GM18499 (cell line): Measurements from ENCODE around the gene KCNJ16.

Experiments
- ATAC-seq: cut with Tn5 transposase; IDR thresholded peaks from one replicate; pipeline ENCODE4 v1.9.1; 2021; ENCODE audit warnings: moderate number of reproducible peaks; ENCODE audit not compliant: insufficient read depth, unreplicated experiment

Gene KCNJ16

DNA sequence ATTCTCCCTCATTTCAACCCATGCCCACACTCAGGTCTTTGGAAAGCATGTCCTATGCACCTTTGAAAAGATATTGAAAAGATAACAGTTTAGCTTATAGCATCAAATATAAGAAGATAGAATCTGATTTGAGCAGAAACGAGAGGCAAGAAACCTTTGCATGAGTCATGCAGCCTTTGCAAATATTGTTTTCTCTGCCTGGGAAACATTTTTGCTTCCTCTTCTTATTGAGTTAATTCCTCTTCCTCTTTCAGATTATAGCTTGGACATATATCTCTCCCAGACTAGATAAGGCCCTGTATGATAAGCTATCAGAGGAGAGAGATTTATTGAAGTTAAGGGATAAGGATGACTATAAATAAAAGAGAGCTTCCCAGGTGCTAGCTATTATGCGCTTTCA lies 48.2 kb downstream of the KCNJ16 start:
- no peak for ATAC-seq

DNA sequence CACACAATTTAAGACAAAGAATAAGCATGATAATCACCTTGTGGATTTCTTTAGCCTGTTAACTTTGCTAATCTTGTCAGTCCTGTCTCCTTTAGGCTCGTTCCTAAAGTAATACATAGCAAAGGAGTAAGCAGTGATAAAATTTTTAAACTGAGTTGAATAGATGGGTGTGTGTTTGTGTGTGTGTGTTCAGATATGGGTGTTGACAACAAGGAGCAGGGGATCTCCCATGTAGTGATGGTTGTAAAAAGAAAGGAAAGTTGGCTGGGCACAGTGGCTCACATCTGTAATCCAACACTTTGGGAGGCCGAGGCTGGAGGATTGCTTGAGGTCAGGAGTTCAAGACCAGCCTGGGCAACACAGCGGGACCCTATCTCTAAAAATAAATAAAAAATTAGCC lies 49.7 kb downstream of the KCNJ16 start:
- no peak for ATAC-seq

DNA sequence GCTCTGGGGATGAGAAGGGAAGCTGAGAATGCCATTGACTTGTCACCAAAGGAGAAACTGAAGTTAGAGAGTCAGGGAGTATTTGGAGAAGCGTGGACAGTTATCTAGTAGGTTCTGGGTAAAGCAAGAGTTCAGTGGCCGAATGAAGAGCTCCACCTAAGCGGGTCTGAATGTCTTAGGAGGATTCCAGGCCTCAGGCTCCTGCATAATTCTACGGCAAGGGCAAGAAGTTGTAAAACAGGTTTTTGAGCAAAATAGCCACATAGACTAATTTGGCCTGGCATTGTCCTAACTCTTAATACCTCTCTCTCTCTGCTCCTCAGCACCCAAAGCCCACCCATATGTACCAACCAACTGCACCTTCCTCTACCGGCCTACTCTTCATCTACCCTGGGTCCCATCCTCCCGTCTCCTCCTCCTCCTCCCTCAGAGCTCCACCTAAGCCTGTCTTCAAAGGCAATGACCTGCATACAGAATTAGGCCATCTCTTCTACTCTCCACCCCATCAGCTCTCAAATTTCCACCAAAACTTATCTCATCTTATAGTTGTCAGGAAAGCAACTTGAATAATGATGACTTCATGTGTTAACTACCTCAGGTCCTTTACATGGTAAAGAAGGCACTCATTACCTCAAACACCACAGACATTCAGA lies 52.3 kb downstream of the KCNJ16 start:
- no peak for ATAC-seq

DNA sequence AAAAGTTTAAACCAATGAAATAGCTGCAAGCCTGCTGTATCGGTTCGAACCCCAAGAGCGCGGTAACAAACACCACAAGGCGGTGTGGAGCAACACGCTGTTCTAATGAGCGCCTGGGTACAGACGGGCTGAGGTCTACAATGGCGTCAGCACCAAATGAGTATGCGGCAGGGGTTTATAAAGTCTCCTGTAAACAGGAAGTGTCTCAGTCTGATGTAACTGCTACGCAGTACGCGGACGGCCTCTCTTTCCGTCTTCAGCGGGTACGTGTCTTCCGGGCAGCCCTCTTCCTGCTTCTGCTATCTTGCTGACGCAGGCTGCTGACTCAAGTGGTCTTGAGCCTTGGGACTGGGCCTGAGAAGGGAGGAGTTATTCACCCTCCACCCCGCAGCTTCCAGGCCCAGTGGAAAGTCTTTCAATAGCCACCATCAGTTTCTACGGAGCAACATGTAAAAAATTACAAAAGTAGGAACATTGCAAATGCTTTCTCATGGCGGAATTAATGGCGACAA lies 53.8 kb downstream of the KCNJ16 start:
- ATAC-seq = no peak

DNA sequence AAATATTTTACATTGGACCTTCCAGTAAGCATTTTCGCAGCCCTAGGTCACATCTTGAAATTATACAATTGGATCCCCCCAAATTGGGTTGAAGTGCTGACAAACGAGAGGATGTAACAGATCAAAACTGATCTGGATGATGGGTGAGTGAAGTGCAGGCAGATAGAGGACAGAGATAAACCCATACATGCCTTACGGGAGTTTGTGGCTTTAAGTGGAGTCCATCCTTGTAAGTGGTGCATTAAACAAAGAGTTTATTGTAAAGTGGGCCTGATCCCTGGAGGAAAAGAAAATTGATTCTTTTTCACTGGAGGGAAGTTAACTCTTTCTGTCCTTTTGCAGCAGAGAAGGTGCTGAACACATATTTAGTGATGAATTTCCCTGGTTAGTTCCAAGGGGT lies 55.3 kb downstream of the KCNJ16 start:
- no peak for ATAC-seq

DNA sequence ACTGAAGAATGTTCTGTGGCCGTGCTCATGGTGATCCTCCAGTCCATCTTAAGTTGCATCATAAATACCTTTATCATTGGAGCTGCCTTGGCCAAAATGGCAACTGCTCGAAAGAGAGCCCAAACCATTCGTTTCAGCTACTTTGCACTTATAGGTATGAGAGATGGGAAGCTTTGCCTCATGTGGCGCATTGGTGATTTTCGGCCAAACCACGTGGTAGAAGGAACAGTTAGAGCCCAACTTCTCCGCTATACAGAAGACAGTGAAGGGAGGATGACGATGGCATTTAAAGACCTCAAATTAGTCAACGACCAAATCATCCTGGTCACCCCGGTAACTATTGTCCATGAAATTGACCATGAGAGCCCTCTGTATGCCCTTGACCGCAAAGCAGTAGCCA lies 57.5 kb downstream of the KCNJ16 start:
- ATAC-seq = no peak

DNA sequence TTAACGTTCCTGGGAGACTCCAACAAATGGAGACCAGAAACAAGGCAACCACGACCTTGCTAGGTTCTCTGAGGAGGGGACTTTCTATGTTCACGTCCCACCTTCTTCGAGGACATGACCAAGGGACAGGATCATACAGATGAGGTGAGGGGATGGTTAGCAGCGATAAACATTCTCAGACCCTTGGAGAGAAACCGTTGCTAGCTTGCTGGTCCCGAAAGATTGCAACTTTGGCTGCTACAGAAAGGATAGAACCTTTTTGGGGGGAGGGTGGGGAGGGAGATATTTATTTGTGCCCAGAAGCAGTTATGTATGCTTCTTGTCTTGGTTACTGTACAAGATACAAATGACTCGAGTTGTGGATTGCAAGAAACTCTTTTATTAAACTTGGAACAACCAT lies 59.0 kb downstream of the KCNJ16 start:
- no peak for ATAC-seq

DNA sequence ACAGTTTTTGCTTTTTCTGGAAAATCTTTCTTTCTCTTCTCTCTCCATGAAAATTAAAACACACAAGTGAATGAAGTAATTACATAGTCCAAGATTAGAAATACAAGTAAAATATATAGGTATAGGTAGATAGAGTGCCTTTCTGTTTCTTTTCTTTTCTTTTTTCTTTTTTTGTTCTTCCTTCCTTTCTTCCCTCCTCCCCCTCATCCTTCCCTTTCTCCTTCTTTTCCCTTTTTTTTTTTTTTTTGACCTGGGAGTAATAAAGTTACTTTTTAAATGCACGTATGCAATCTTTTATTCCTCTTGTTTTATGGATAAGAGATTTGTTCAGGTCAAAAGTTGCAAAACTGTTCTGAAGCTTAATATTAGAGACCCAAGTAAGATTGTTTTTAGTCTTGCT lies 59.8 kb downstream of the KCNJ16 start:
- ATAC-seq = no peak

DNA sequence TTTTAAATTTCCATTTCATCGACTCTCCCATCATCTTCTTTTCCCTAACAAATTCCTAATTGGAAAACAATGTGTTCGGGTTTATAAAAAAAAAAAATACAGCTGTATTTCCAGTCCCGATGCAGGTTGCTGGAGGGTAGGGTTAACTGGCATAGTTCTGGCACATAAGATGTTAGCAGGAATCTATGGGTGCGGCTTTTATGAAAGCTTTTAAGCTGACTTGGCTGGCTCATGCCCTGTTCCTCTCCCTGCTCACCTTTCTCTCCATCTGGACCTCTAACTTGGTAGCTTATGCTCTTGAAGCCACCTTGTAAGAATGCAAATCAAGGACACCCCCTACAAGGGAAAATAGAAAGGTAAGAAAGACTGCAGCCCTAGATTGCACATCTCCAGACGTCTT lies 61.1 kb downstream of the KCNJ16 start:
- no peak for ATAC-seq

DNA sequence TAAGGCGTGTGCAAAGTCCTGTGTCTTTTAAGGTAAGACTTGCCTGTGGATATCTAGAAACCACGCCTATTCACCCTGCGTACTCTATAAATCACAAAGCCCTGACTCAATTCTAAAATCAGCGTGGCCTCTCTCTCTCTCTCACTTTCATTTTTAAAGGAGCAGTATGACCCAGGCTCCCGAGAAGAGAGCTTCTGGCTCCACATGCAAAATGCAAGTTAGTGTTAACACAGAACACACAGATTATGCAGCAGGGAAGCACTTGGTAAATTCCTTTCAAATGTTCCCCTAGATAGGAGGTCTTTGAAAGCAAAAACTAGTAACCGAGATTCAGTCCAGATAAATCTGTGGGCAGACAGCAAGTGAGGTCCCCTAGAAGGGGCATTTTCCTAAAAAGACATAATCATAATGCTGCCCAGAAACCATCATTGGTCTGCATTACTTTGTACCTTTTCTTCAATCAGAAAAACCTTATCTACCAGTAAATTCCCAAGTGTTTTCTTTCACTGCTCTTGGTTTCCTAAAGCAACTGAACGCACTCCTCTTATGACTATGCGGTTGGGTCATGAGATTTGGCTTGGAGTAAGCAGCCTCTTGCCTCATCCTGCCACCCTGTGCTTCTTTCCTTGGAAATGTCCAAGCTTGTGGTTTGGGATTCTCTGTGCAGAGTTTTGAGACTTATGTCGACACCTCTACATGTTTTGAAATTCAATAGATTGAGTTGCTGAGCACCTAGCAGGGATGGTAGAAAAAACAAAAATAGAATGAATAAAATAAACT lies 62.6 kb downstream of the KCNJ16 start:
- ATAC-seq = peak; percentile 98

DNA sequence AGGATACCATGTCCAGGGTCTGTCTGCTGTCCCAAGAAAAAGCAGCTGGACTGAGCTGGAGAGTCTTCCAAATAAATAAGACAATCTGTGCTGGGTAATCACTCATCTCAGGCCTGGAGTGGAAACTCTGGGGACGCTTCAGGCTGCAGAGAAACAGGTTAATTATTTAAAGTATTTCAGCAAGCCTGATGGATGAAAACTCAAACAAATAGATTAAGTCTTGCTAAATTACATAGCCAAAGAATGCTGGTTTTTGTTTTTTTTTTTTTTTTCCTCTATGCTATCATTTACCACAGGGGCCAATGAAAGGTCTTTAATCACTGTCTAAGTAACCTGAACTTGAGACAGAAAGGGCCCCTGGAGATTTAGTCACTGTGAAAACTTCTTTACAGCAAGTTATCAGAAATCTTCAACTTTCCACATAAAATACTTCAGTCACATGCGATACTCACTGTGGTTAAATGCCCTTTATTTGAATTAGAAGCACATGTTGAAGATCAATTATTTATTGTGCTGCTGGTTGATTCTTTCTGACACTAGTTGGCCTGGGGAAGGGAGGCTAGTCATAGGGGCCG lies 63.4 kb downstream of the KCNJ16 start:
- ATAC-seq = no peak

DNA sequence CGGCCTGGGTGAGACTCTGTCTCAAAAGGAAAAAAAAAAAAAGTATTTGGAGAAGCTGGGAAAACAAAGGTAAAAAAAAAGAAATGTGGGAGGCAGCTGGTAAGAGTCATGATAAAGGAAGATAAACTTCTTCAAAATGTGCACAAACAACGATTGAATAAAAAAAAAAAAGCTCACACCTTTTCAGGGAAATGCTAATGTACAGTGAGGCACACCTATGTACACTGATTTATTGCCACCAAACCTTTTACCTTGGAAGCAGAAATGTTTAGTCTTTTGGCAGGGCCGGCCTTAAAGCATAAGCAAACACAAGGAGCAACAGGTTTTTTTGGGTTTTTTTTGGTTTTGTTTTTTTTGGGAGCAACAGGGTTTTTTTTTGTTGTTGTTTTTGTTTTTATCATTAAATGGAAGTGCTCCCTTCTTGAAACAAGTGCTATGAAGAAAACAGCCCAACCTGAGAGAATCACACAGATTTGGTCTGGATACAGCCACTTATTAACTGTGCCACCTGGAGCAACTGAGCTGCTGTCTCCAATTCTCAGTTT lies 64.5 kb downstream of the KCNJ16 start:
- ATAC-seq = no peak

DNA sequence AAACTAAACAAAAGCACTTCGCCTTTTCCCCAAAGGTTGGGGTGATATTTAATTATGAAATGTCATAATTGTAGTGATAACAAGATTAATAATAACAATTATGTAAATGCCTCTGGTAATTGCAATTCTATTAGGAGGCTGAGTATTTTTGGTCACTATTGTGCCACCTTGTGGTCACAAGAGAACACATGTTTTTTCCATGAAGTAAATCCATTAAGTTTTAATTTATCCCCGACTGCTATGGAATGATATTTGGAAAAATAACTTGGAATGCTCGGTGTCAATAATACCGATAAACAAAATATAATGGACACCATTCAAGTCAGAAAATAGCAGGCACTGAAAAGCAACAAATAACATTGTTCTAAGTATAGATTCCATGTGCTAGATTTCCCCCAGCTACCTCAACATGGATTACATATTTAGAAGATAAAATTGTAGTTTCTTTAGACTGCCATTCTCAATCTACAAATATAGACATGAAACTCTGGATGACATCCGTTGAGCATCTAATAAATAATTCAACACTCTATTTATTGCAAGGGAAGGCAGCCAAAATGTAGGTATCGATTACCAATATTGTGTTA lies 69.3 kb downstream of the KCNJ16 start:
- ATAC-seq = no peak

DNA sequence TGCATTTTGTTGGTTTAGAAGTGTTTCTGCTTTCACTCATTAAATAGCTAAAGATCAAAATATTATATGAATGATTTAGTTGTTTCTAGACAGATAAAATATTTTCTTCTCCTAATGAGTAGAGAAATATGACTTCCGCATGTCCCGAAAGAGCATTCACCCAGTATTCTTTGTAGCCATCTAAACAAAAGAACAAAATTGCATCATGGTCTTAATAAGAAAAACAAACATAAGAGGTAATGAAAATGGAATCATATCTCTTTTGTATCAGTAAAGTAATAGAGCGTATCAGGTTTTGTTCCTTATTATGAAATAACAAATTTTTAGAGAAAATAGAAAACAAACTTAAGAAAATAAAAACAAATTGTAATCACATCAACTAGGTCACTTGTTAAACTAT lies 78.2 kb downstream of the KCNJ16 start:
- ATAC-seq = no peak

DNA sequence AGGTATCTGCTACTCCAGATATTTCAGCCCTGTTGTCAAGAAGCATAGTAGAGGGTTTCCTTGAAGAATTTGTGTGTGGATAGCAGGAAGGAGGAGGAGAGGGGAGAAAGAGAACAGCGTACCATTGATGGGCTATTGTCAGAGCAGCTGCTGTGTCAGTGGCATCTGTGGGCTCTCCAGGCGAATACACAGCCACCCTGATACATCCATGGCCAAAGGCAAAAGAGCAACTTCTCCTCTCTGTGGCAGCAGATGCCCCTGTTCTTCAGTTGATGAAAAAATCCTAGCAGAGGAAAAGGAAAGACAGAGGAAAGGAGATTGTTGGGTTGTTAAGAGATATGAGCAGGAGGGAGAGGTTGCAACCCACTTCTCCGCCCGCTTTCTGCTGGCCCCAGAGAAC lies 82.1 kb downstream of the KCNJ16 start:
- ATAC-seq = no peak

DNA sequence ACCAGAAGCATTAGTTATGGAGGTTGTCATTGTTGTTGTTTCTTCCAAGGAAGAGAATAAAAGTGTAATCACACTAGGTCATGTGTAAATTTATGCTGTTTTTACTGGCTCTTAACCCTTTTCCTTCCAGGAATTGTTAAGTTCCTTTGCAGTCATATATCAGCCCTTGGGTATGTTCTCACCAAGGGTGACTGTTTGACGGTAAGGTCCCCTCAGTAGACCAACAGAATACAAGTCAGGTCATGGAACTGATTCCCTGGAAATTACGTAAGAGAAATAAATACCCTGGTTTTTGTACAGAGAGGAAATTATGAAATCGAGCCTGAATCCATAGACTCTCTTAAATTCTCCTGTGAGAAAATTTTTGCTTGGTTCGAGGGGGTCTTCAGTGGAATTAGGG lies 83.2 kb downstream of the KCNJ16 start:
- ATAC-seq = no peak

DNA sequence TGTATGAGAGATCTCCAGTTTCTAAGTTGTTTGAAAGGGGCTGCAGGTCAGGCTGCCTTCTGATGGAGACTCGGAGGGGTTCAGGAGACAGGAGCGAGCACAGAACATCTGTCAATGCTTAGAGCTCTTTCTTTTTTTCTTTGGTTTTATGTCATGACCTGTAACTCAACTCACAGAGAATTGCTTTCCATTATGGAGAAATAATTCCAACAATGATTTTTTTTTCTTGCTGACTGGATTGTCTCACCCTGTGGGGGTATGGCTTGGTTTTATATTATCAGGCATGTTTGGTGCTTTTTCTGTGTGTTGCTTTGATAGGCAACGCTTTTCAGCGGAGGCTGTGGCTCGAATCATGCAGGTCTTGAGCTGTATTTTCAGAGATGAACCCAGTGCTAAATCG lies 83.6 kb downstream of the KCNJ16 start:
- no peak for ATAC-seq

DNA sequence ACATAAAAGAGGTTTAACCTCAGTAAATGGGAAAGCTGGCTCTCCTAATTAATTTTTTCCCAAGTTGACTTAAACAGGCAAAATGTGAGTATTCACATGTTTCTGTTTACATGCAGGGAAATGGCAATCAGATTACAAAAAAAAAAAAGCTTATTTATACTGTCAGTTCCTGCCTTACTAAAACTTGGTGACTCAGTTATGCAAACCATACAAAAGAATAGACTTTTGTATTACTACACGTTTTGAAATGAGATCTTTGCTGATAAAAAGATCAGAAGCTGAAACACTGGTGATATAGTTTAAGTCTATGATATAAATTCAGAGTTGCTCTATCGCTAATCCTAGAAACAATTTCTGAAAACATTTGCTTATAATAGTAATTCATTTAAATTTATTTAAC lies 85.0 kb downstream of the KCNJ16 start:
- no peak for ATAC-seq

DNA sequence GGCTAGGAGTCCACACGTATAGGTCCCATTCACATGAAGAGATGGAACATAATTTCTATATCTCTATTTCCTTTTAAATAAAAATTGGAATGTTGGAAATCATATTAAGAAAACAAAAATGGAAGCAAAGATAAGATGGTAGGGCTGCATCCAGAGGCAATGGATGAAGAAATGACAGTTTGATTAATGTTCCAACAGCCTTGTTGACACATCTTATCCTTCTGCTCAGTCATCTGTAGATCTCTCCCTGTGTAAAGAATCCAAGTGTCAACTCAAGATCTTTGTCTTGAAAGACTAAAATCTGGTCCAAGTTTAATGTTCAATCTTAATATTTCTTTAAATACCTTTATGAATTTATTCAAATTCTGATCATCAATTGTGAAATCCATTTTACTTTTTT lies 86.5 kb downstream of the KCNJ16 start:
- no peak for ATAC-seq

DNA sequence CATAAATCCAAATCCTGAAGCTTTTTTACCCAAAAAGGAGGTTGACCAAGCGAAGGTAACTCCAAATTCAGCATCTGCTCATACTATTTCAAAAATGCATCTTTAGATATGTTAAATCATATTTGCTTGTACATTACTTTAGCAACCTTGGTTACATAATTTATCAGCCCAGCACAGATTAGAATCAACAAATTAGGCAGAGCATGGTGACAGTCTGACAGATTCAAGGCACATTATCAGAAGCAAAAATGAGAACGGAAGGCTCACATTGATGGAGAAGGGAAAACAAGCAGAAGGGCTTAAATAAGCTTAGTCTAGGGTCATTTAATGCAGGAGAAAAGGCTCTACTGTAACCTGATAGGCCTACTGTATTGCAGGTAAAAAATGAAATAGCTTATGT lies 90.4 kb downstream of the KCNJ16 start:
- ATAC-seq = no peak

DNA sequence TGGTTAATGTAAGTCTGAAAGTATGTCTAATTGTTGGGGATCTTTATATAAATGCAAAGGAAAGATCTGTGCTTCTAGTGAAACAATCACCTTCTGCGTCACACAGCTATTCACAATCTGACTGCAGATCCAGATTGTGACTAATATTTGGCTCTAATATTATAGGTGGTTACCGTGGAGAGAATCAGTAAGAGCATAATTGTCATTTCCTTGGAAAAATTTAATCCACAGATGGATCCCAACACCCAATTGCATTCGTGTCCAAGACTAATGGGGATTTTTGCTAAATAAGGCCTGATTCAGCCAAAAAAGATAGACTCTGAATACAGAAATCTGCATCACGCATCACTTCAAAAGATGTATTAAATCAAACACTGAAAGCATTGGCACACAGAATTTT lies 91.6 kb downstream of the KCNJ16 start:
- no peak for ATAC-seq
